SJCRH30 (cell line): Measurements from ENCODE around the gene RASA4. TPM values are rescaled to one million over a fixed set of nuclear protein-coding genes. Genes with fewer than 3 reads are reported as not detected.
"Not testable (repeated sequence)": the region's sequence is repeated elsewhere in the genome, so short reads cannot be mapped to it uniquely, and the experiment has no call there.

Experiments
- DNase-seq, 2 experiments: peaks; one replicate each; pipeline ENCODE4 v3.0.0-alpha.2; 2015 to 2020
- H3K27ac ChIP-seq: fragments of 250-450 bp; sonication (Bioruptor Pico); 2 replicates; pipeline ENCODE4 v1.5.1; 2020; ENCODE audit warnings: mild to moderate bottlenecking, moderate library complexity
- H3K27me3 ChIP-seq: fragments of 250-450 bp; sonication (Bioruptor Pico); 2 replicates; pipeline ENCODE4 v1.5.1; 2020; ENCODE audit warnings: mild to moderate bottlenecking, moderate library complexity
- H3K36me3 ChIP-seq: fragments of 250-450 bp; sonication (Bioruptor Pico); 2 replicates; pipeline ENCODE4 v1.5.1; 2020; ENCODE audit warnings: mild to moderate bottlenecking, moderate library complexity
- H3K4me1 ChIP-seq: fragments of 250-450 bp; sonication (Bioruptor Pico); 2 replicates; pipeline ENCODE4 v1.5.1; 2020; ENCODE audit warnings: mild to moderate bottlenecking, moderate library complexity
- H3K4me3 ChIP-seq: fragments of 250-450 bp; sonication (Bioruptor Pico); 2 replicates; pipeline ENCODE4 v1.5.1; 2020; ENCODE audit warnings: mild to moderate bottlenecking, moderate library complexity
- H3K9me3 ChIP-seq: fragments of 250-450 bp; sonication (Bioruptor Pico); replicated peaks from 2 replicates; pipeline ENCODE4 v1.5.1; 2020; ENCODE audit warnings: mild to moderate bottlenecking, moderate library complexity
- total RNA-seq: library from RNA; depleted of rRNA; stranded (reverse); fragments of >200 nt; shearing (Covaris generic); gene quantifications from 2 replicates; pipeline ENCODE4 v1.2.3, GENCODE V29; 2014

Gene RASA4
- total RNA-seq, 1 experiment from 2014 or later, result 3.1 TPM

DNA sequence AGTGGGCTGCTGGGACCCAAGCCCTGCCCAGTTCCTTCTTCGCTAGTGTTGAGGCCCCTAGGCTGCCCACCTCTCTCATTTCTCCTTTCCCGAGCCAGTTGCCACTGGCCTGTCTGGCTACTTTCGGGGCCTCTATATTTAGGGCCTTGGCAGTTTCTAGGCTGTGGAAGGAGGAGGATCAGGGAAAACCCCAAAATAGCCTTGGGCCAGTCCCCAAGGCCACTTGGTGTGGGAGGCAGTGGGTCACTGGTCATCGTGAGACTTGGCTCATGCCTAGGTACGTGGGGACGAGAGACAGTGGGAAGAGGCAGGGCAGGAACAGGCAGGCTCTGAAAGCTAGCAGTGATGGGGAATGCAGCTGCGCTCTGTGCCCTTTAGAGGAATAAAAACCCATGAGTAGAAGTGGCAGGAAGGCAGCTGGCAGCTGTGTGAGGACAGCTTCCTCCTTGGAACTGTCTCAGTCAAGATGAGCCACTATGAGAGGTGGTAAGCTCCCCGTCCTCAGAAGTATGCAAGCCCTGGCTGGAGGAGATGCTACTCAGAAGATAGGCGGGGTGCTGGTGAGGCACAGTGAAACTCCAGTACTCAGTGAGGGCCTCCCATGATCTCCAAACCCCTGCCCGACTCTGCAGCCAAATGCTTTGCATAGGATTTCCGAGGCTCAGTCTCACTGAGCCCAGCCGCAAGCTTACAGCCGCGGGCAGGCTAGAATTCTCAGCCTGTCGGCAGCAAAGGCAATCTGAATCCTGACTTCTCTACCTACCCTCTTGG, 2.8 kb downstream of the RASA4 start:
- H3K4me3 ChIP-seq, H3K27me3 ChIP-seq, H3K27ac ChIP-seq, H3K36me3 ChIP-seq, DNase-seq, H3K4me1 ChIP-seq, H3K9me3 ChIP-seq: not testable (repeated sequence)

DNA sequence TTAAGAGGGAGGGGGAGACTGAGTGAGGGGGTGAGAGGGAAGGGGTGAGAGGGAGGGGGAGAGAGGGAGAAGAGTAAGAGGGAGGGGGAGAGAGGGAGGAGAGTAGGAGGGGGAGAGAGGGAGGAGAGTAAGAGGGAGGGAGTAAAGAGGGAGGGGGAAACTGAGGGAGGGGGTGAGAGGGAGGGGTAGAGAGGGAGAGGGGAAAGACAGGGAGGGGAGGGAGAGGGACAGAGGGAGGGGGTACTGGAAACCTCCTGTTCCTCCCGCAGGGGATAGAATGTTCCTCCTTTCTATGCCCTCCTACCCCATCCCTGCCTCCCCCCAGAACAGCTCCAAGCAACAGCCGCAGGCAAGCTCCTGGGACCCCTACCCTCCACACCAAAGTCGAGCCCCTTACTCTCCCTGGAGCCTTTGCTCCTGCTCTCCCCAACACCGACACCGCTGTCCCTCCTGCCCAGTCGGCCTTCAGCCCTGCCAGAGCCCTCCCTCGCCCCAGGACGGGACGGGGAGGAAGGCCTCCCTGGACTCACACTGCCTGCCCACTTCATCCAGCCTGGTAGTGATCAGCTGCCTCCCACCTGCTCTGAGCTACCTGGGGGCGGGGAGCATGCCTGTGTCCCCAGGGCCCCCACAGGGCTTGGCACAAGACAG, 4.8 kb downstream of the RASA4 start:
- H3K4me1 ChIP-seq, H3K27me3 ChIP-seq, H3K4me3 ChIP-seq, H3K9me3 ChIP-seq, H3K27ac ChIP-seq, H3K36me3 ChIP-seq: not testable (repeated sequence)
- DNase-seq, result peak; percentile 15 to 31

DNA sequence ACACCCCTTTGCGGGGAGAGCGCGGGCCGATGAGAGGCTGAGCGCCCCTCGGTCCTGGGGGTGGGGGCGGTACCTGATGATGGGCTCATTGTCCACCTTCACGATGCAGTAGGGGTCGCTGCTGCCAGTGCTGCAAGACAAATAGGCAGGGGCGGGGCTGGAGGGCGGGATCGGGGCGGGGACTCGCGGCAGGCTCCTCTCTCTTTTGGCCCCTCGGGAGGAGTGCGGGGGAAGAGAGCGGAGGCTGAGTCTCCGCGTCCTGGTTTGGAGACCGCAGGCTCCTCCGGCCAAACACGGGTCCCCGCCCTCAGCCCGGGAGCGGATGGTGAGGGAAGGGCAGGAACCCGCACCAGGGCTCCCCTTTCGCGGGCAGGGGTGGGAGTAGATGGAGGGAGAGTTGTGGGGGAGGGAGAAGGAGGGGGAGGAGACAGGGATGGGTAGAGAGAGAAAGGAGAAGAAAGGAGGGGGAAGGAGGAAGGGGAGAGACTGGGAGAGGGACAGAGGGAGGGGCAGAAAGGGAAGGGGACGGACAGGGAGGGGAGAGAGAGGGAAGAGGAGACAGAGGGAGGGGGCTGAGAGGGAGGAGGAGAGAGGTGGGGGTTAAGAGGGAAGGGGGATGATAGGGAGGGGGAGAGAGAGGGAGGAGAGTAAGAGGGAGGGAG, 5.4 kb downstream of the RASA4 start:
- not testable (repeated sequence) for H3K27ac ChIP-seq, H3K4me3 ChIP-seq, H3K9me3 ChIP-seq, DNase-seq, H3K27me3 ChIP-seq, H3K4me1 ChIP-seq, H3K36me3 ChIP-seq

DNA sequence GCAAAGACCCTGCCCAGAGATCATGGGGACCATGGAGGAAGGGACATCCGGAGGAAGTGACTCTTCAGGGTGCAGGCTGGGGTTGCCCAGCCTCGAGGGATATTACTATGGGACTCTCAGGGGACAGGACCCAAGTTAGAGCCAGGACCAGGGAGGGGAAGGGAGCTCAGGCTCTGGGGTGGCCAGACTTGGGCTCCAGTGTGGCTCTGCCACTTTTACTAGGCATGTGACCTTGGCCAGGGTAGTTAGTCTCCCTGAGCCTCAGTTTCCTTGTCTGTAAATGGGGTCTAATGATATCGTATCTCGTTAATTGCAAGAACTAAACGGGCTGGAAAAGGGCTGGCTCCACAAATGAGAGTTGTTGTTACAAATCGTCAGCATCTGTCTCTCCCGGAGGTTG, 6.1 kb downstream of the RASA4 start:
- H3K9me3 ChIP-seq, H3K27ac ChIP-seq, H3K4me3 ChIP-seq, DNase-seq, H3K36me3 ChIP-seq, H3K4me1 ChIP-seq, H3K27me3 ChIP-seq: not testable (repeated sequence)

DNA sequence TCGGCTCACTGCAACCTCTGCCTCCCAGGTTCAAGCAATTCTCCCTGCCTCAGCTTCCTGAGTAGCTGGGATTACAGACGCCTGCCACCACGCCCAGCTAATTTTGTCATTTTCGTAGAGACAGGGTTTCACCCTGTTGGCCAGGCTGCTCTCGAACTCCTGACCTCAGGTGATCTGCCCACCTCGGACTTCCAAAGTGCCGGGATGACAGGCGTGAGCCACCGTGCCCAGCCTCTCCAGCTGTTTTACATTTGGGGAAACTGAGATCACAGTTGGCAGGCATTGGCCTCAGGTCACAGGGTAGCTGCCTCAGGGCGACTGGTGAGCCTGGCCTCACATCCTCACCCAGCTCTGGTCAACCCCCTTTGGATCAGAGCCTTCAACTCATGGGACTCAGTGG, 6.8 kb downstream of the RASA4 start:
- not testable (repeated sequence) for H3K4me1 ChIP-seq, DNase-seq, H3K4me3 ChIP-seq, H3K27ac ChIP-seq, H3K9me3 ChIP-seq, H3K27me3 ChIP-seq, H3K36me3 ChIP-seq

DNA sequence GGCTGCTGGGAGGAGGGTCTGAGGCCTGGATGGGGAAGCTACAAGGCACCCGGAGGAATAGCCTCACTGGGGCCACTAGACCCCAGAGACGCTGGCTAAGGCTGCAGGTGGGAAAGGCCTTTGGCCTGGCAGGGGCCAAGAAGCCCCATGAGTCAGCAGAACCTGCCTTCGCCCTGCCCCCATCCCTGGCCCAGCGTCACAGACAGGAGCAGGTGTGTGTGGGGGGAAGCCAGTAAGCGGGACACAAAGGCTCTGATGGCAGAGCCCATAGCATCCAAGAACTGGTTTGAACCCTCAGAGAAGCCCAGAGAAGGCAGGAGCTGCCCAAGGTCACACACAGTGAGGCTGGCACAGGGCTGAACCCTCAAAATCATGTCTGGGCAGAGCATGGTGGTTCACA, 9.7 kb downstream of the RASA4 start:
- not testable (repeated sequence) for H3K27me3 ChIP-seq, H3K27ac ChIP-seq, H3K9me3 ChIP-seq, H3K4me3 ChIP-seq, H3K36me3 ChIP-seq, H3K4me1 ChIP-seq, DNase-seq

DNA sequence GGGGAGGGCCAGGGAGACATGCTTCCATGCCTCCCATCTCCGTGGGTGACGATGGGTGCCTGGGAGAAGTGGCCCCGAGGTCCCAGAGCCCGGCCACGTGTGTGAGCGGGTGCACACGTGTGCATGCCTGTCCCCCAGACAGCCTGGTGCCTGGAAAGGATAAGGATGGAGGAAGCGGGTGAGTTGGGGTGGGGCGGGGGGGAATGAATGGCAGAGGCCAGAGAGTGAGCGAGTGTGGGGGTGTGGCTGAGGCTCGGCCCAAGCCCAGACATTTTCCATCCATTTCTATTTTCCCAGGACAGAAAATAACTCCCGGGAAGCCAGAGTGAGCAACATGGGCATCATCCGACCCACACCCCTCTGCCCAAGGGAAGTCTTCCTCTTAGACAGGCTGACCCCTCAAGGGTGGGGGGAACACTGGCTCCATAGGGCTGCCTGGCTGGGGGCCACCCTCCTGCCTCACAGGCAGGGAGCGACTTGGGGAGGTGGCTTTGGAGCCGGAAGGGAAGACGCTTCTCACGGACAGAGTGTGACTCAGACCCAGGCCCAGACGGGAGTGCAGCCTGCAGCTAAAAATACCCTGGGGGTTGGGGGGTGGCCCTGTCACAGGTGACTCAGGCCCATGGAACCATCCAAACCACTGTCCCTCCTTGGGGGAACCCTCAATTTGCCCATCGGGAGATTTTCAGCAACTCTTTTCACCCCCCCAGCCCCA, 12.0 kb downstream of the RASA4 start:
- not testable (repeated sequence) for H3K4me1 ChIP-seq, H3K4me3 ChIP-seq, H3K9me3 ChIP-seq, DNase-seq, H3K27me3 ChIP-seq, H3K27ac ChIP-seq, H3K36me3 ChIP-seq

DNA sequence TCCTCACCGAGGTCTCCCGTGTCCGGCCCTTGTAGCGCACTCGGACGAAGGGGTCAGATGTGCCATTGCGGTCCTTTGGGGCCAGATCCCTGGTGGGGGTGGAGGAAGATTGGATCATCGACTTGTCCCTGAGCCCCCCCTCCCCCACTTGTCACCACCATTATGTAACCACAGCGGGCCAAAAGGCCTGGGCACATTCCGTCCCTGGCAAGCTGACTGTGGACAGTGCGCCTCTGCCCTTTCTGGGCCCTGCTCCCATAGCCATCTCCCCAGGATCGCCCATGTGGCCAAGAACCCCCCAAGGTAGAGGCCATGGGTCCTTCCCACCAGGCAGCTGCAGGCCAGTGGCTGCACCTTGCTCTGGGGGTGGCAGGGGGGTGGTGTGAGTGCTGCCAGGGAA, 14.2 kb downstream of the RASA4 start:
- H3K9me3 ChIP-seq, H3K36me3 ChIP-seq, H3K27me3 ChIP-seq, DNase-seq, H3K4me3 ChIP-seq, H3K4me1 ChIP-seq, H3K27ac ChIP-seq: not testable (repeated sequence)

DNA sequence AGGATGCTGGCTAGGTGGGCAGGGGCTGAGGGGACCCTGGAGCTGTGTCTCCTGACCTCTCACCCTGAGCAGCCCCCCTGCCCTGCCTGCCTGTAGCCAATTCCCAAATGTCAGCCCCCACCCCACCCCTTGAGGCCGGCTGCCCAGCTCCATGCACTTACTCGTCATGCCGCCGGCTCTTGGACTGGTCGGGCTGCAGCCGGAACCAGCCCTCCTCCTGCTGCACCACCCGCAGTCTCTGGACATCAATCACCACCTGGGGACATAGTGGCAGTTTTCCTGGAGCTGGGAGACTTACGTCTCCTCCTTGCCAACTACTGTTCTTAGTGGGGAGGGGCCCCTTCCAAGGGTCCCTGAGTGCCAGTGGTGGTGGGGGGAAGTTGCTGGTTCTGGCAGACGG, 16.9 kb downstream of the RASA4 start:
- H3K36me3 ChIP-seq, H3K9me3 ChIP-seq, H3K27ac ChIP-seq, H3K4me1 ChIP-seq, H3K4me3 ChIP-seq, DNase-seq, H3K27me3 ChIP-seq: not testable (repeated sequence)

DNA sequence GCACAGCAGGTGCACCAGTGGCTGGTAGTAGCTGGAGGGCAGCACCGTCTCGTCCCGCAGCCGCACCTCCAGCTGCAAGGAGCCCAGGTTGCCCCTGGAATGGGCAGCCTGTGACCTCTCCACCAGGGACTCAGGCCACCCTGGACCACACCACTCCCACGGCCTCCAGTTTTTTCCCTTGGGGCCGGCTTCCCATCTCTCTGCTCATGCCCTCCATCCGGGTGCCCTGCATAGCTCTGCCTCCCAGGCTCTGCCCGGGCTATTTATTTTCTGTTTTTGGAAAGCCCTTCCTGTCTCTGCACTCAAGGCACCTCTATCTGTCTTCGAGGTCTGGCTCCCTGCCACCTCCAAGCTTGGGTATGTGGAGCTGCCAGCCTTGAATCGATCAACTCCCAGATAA, 20.5 kb downstream of the RASA4 start:
- not testable (repeated sequence) for H3K27ac ChIP-seq, DNase-seq, H3K9me3 ChIP-seq, H3K4me3 ChIP-seq, H3K27me3 ChIP-seq, H3K36me3 ChIP-seq, H3K4me1 ChIP-seq

DNA sequence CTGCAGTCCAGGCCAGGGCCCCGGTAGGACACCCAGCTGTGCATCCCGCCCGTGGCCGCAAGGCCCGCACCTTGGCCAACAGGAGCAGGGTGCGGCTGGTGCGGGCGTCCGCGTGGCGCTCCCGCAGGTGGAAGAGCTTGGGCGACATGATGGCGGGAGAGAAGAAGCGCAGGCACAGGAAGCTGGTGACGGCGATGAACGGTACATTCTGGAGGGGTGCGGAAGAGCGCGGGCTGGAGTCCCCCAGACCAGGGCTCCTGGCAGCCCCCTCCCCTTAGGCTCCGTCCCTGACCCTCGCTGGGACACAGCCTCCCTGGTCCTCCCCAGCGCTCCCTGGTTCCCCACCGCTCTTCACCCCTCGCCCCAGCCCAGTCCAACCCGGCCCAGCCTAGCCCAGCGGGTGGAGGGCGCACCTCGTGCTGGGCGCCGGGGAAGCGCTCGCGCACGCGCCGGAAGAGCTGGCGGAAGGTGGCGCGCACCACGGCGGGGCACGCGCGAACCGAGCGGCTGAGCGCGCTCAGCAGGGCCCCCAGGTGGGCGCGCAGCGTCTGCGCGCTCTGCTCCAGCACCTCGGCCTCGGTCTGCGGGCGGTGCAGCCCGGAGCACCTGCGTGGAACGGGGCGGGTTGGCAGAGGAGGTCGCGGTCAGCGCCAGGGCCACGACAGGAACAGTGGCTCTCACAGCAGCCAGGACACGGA, 22.8 kb downstream of the RASA4 start:
- H3K9me3 ChIP-seq, H3K36me3 ChIP-seq, H3K27ac ChIP-seq, H3K4me3 ChIP-seq, H3K27me3 ChIP-seq, H3K4me1 ChIP-seq, DNase-seq: not testable (repeated sequence)

DNA sequence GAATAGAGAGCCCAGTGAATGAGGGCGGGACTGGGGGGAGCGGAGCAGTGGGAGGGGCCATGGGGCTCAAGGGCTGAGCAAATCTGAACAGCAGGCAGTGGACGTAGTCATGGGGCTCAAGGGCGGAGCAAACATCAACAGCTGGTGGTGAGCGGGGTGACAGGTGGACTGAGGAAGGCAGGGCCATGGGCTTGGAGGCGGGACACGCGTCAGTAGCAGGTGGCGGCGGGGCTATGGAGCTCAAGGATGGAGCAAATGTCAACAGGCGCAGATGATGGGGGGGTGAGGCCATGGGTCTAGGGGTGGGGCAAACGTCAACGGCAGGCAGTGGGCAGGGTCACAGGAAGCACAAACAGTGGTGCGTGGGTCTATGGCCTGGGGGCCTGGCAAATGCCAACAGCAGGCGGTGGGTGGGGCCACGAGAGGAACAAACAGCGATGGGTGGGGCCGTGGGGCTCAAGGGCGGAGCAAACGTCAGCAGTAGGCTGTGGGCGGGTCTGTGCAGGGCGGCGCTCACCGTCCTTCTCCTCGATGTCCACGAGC, 24.0 kb downstream of the RASA4 start:
- DNase-seq, result peak in 1 of 2 experiments; percentile 94
- H3K4me3 ChIP-seq, H3K9me3 ChIP-seq, H3K27ac ChIP-seq, H3K27me3 ChIP-seq, H3K36me3 ChIP-seq, H3K4me1 ChIP-seq: not testable (repeated sequence)

DNA sequence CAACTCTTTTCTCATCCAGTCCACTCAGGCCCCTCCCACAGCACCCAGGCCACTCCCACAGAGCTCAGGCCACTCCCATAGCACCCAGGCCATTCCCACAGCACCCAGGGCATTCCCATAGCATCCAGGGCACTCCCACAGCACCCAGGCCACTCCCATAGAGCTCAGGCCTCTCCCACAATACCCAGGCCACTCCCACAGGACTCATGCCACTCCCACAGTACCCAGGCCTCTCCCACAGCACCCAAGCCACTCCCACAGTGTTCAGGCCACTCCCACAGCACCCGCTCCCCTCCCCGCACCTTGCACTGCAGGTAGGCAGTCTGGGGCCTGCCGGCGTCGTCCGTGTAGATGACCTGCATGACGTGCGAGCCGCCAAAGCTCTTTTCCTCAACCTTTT, 26.7 kb downstream of the RASA4 start:
- not testable (repeated sequence) for H3K27me3 ChIP-seq, H3K36me3 ChIP-seq, H3K4me1 ChIP-seq, H3K27ac ChIP-seq, H3K4me3 ChIP-seq, DNase-seq, H3K9me3 ChIP-seq

DNA sequence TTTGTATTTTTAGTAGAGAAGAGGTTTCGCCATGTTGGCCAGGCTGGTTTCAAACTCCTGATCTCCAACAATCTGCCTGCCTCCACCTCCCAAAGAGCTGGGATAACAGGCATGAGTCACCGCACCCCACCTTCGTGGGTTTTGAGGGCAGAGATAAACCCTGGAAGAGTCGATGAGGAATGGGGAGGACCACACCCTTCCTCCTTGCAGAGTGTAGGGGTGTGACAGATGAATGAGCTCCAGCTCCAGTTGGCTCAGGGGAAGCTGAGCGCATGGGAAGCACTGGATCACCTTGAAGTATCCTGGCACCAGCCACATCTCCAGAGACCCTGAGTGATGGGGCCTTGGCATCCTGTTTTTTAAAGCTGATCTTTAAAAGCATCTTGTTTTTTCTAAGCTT, 33.1 kb downstream of the RASA4 start:
- not testable (repeated sequence) for H3K36me3 ChIP-seq, DNase-seq, H3K27ac ChIP-seq, H3K4me1 ChIP-seq, H3K4me3 ChIP-seq, H3K27me3 ChIP-seq, H3K9me3 ChIP-seq

DNA sequence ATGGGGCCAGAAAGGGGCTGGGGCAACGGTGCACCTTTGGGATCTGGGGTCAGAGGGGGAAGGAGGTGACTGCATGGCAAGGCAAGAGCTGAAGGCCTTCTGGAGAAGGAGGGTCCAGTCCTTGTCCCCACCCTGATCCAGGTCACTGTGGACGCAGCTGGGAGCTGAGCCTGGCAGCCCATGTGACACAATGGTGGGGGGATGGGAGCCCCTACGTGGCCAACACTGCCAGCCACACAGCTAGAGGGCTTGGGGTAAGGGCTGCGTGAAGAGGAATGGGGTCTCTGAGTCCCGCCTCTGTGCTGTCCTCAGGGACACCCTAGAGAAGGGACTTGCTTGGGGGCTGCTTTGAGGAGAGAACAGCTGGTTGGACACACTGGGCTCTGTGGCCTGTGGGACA, 34.8 kb downstream of the RASA4 start:
- H3K4me1 ChIP-seq, H3K36me3 ChIP-seq, H3K4me3 ChIP-seq, DNase-seq, H3K9me3 ChIP-seq, H3K27ac ChIP-seq, H3K27me3 ChIP-seq: not testable (repeated sequence)
